GM18526 (cell line): ENCODE measurements around the gene SYNC.

Experiments
- POLR2A ChIP-seq: IDR thresholded peaks from 3 replicates; pipeline ENCODE4 v1.6.1; 2011; ENCODE audit not compliant: insufficient read length; ENCODE audit errors: extremely low read depth

The SYNC gene

GRCh38 chr1:32702599-32703478 lies at the start of gene SYNC:
Gene SYNC, minus strand, starts transcription at chr1:32702770. Its CDS starts 110 bp downstream, at chr1:32702660.
- TF ChIP-seq POLR2A, result no peak

GRCh38 chr1:32749771-32750170 lies 47.2 kb upstream of the SYNC start:
- TF ChIP-seq POLR2A, result no peak

GRCh38 chr1:32749332-32749731 lies 46.8 kb upstream of the SYNC start:
- TF ChIP-seq POLR2A, result no peak

GRCh38 chr1:32748926-32749325 lies 46.4 kb upstream of the SYNC start:
- no peak for TF ChIP-seq POLR2A

- TF ChIP-seq POLR2A, result no peak
Observed at GRCh38 chr1:32748348-32748747, 45.8 kb upstream of the SYNC start.

- TF ChIP-seq POLR2A, result no peak
Observed at GRCh38 chr1:32746130-32746529, 43.6 kb upstream of the SYNC start.

GRCh38 chr1:32744071-32744425 lies 41.5 kb upstream of the SYNC start:
- no peak for TF ChIP-seq POLR2A

- no peak for TF ChIP-seq POLR2A
Observed at GRCh38 chr1:32743380-32744070, 41.0 kb upstream of the SYNC start.

GRCh38 chr1:32742956-32743355 lies 40.4 kb upstream of the SYNC start:
- no peak for TF ChIP-seq POLR2A

GRCh38 chr1:32742199-32742947 lies 39.8 kb upstream of the SYNC start:
- no peak for TF ChIP-seq POLR2A

GRCh38 chr1:32741413-32742198 lies 39.0 kb upstream of the SYNC start:
- no peak for TF ChIP-seq POLR2A

- no peak for TF ChIP-seq POLR2A
Observed at GRCh38 chr1:32741059-32741412, 38.5 kb upstream of the SYNC start.

- TF ChIP-seq POLR2A, result no peak
Observed at GRCh38 chr1:32736812-32737791, 34.5 kb upstream of the SYNC start.
